Measurements from ENCODE around the gene PCED1B.

Gene PCED1B

DNA sequence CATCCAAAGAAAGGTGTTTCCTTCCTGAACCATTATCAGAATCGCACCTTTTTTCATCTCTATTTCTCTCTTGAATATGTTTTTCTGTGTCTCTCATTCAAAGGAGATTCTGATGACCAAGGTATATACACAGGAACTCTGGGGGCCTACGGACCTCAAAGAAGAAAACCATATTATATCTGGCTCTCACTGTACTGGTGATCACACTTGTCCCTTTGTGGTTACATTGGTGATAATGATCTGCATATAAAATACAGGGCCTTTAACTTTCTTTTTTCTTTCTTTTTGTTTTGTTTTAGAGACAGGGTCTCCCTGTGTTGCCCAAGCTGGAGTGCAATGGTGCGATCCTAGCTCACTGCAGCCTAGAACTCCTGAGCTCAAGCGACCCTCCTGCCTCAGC, 185.5 kb downstream of the PCED1B start:
- intact Hi-C loops (cut with micrococcal nuclease) = no loop called here
- Mint-ChIP-seq H3K9me3 (peaks cover 13% of the 10 kb centered on the region), H3K36me3 (ENCODE audit: low read depth) (peaks cover 6% of the 10 kb centered on the region), H3K4me1 (ENCODE audit: low read depth) (peaks cover 26% of the 10 kb centered on the region), H3K27ac (no peak overlapping the region), H3K27me3 (peaks cover 2% of the 10 kb centered on the region), H3K4me3 (no peak overlapping the region)

DNA sequence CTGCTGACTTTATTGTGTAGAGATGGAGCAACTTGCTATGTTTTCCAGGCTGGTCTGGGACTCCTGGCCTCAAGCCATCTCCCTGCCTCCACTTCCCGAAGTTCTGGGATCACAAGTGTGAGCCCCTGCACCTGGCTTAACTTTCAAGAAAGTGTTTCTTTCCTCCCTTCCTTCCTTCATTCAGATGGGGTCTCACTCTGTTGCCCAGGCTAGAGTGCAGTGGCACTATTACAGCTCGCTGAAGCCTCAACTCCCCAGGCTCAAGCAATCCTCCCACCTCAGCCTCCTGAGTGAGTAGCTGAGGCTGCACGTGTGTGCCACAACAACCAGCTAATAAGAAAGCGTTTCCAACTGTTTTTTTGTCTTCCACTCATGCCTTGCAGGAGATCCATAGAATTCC, 186.0 kb downstream of the PCED1B start:
- peaks cover 2% of the 10 kb centered on the region for H3K27me3 Mint-ChIP-seq
- intact Hi-C loops (cut with micrococcal nuclease) = no loop called here
- no peak overlapping the region for H3K27ac Mint-ChIP-seq
- no peak overlapping the region for H3K4me3 Mint-ChIP-seq
- H3K36me3 Mint-ChIP-seq (ENCODE audit: low read depth) = peaks cover 6% of the 10 kb centered on the region
- H3K9me3 Mint-ChIP-seq = peaks cover 13% of the 10 kb centered on the region
- H3K4me1 Mint-ChIP-seq (ENCODE audit: low read depth) = peaks cover 22% of the 10 kb centered on the region

DNA sequence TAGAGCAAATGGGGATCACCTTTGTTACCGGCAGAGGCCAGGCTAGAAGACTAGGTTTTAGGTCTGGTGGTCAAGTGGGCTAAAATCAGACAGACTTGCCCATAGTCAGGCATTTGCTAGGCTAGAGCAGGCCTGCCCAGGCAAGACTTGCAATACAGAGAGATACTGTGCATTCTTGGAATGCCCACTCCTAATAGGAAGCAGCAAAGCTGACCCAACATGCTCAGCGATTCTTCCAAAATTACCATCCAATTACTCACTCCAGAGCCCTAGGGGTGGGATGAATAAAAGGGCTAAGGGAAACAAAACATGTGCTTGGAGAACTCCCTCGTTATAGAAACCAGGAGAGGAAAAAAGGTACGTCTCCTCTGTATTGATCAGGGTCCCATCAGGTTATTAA, 188.2 kb downstream of the PCED1B start:
- Mint-ChIP-seq H3K9me3 (peaks cover 13% of the 10 kb centered on the region), H3K4me3 (no peak overlapping the region), H3K27ac (no peak overlapping the region), H3K4me1 (ENCODE audit: low read depth) (peaks cover 37% of the 10 kb centered on the region), H3K36me3 (ENCODE audit: low read depth) (peaks cover 6% of the 10 kb centered on the region), H3K27me3 (peaks cover 2% of the 10 kb centered on the region)
- intact Hi-C loops (cut with micrococcal nuclease) = no loop called here

DNA sequence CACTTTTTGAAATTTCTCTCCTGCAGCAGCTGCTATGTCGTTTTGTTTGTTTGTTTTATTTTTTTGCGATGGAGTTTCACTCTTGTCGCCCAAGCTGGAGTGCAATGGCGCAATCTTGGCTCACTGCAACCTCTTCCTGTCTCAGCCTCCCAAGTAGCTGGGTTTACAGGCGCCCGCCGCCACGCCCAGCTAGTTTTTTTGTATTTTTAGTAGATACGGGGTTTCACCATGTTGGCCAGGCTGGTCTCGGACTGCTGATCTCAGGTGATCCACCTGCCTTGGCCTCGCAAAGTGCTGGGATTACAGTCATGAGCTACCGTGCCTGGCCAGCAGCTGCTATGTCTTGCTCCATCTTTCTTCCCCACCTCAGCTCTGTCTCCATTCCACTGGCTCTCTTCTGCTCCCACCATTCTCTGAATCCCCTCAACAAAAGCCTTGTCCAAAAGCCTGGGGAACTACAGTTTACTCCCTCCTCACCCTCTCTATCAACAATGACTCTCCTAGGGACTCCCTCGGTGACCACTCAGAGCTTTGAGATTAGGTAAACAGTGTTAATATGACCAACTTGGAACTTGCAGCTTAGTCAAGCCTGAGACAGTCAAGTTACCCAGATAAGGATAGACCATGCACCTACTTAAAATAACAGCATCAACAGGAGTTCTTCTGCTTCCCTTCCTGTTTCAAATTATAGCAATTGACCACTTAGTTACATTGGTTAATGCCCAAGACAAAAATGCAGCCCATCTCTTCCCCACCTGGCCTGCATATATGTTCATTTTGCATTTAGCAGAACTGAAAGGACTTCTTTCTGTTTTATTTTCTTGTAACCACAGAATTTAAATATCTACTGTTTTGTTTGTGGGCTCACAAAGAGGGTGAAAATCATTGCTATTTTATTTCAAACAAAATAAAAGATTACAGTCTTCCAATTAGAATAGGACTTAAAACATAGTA, 189.4 kb downstream of the PCED1B start:
- Mint-ChIP-seq H3K27ac (peak overlapping the region; percentile 16), H3K4me3 (no peak overlapping the region), H3K27me3 (peaks cover 2% of the 10 kb centered on the region), H3K36me3 (ENCODE audit: low read depth) (peaks cover 6% of the 10 kb centered on the region), H3K9me3 (peaks cover 13% of the 10 kb centered on the region), H3K4me1 (ENCODE audit: low read depth) (peaks cover 47% of the 10 kb centered on the region)
- intact Hi-C loops (cut with micrococcal nuclease) = no loop called here

DNA sequence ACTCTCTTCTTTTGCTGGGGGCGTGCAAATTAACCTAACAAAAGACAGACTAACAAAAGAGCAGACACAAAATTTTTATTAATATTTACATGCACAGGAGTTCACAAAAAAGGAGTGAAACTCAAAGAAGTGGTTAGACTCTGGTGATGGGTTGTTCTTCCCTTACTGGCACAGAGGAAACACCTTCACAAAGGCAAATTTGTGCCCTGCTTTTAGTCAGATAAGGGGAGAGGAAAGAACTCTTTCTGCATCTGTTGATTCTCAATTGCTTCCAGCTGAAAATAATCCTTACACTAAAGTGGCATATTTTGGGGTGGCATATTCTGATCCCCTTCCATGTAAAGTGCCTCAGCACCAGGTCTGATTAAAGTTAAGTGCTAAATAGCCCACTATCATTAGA, 190.5 kb downstream of the PCED1B start:
- H3K4me3 Mint-ChIP-seq = no peak overlapping the region

DNA sequence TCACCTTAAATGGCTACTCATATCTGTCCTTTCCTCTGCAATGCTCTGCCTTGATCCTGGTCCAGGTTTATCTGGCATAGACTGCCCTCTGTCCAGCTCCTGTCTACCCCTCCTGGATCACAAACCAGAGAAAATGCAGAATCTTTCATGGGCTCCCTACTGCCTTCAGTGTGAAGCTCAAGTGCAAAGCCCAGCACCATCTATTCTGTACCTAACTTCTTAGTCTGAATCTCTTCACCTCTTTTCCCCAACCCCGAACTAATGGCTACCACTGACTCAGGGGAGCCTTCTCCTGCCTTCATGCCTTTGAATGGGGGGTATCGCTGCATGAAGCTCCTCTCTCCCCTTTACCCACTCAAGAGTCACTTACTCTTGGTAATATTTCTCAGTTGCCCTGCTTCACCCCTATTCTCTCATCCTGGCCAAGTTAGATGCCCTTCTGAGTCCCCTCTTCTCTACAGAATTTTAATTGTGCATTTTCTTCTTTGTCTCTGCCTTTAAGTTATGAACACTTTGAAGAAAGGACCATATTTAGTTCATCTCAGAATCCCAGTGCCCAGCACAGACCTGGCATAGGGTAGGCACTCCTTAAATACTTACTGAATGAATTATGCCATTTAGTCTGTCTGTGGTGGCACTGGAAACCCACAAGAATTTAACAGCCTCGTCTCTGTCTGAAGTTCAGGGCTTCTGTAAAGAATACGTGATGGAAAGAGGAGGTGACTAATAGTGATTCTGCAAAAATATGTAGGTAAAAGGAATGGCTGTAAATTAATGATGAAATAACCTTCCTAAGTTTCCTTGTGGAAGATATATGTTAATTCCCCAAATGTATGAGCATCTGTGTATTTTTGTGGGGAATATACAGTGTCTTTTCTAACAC, 191.6 kb downstream of the PCED1B start:
- Mint-ChIP-seq H3K4me3 (no peak overlapping the region), H3K27me3 (peaks cover 2% of the 10 kb centered on the region), H3K9me3 (peaks cover 13% of the 10 kb centered on the region), H3K36me3 (ENCODE audit: low read depth) (peaks cover 6% of the 10 kb centered on the region), H3K4me1 (ENCODE audit: low read depth) (peaks cover 57% of the 10 kb centered on the region), H3K27ac (no peak overlapping the region)
- intact Hi-C loops (cut with micrococcal nuclease) = no loop called here

More for the DNA sequence above, 190.5 kb downstream of the PCED1B start:
- Mint-ChIP-seq H3K36me3 (ENCODE audit: low read depth) (peaks cover 6% of the 10 kb centered on the region), H3K27ac (no peak overlapping the region), H3K9me3 (peaks cover 13% of the 10 kb centered on the region), H3K27me3 (peaks cover 2% of the 10 kb centered on the region), H3K4me1 (ENCODE audit: low read depth) (peaks cover 49% of the 10 kb centered on the region)
- intact Hi-C loops (cut with micrococcal nuclease) = no loop called here

DNA sequence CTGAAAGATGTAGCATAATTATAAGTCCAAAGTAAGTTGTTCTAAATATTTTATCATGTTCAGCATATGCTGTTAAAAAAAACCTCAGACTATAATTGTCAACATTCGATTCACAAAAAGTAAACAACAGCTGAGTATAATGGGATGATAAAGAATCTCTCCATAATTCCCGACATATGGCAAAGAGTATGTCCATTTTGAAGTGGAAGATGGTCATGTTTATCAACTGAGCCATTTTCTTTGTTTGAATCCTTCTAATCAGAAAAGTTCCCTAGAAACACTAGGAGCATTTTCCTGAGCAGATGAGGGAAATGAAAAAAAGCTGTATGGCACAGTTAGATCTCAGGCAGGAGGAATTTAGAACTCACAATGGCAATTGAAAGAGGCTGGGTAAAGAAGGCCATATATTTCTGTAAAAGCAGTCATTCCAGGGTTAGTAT, 192.4 kb downstream of the PCED1B start:
- peaks cover 64% of the 10 kb centered on the region for H3K4me1 Mint-ChIP-seq (ENCODE audit: low read depth)
- H3K4me3 Mint-ChIP-seq = no peak overlapping the region
- peaks cover 2% of the 10 kb centered on the region for H3K27me3 Mint-ChIP-seq
- H3K9me3 Mint-ChIP-seq = peaks cover 13% of the 10 kb centered on the region
- peaks cover 6% of the 10 kb centered on the region for H3K36me3 Mint-ChIP-seq (ENCODE audit: low read depth)
- intact Hi-C loops (cut with micrococcal nuclease) = no loop called here
- peak overlapping the region; percentile 8 for H3K27ac Mint-ChIP-seq

DNA sequence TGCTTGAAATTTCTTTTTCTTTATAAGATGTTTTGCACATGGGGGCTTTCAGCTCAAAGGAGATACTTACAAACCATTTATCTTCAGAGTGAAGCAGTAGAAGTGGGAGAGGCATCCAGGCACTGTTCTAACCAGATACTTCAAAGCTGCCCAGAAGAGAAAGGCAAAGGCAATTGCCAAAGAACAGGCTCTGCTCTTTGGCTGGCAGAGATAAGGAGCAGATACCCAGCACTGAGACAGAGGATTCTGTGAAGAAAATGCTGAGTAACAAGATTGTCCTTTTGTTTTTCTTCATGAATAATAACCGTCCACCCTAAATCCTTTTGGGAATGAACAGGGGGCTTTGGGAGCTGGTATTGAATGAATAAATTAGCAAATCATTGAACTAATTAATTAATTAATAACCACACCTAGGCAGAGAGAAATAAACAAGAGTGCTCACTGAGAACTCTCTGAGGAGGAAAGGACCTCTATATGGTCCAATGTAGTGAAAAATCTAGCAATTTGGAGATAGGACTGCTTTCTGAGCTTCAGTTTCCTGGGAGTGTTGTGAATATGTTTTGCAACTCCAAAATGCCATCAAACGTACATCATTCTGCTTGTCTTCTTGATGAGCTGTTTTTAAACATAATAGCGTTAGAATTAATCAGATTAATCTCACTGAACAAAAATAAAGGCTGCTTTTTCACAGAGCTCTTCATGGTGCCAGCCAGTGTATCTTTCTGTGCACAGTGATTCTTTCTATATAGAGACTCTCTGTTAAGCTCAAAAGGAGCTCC, 193.2 kb downstream of the PCED1B start:
- Mint-ChIP-seq H3K27me3 (peaks cover 2% of the 10 kb centered on the region), H3K4me1 (ENCODE audit: low read depth) (peaks cover 72% of the 10 kb centered on the region), H3K27ac (peak overlapping the region; percentile 44), H3K36me3 (ENCODE audit: low read depth) (peaks cover 6% of the 10 kb centered on the region), H3K9me3 (peaks cover 13% of the 10 kb centered on the region), H3K4me3 (no peak overlapping the region)
- intact Hi-C loops (cut with micrococcal nuclease) = no loop called here

DNA sequence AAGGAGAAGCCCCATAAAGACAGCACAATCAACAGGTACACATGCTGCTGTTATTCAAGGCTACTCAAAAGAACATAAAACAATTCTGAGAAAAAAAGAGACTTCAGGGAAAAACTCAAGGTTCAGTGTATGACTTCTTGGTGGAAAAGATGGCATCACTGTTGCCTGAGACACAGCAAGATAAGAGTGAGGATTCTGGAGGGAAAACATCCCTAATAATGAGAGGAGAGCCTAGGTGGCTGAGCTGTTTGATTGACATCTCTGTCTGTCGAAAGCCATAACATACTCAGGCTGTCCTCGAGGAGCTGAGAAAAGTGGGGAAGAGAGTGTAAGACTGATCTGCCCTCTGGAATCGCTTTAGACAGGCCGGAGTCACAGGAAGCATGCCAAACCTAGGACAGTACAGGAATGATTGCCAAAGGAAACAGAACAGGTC, 193.8 kb downstream of the PCED1B start:
- peaks cover 75% of the 10 kb centered on the region for H3K4me1 Mint-ChIP-seq (ENCODE audit: low read depth)
- H3K27me3 Mint-ChIP-seq = peaks cover 2% of the 10 kb centered on the region
- H3K36me3 Mint-ChIP-seq (ENCODE audit: low read depth) = peaks cover 6% of the 10 kb centered on the region
- intact Hi-C loops (cut with micrococcal nuclease) = no loop called here
- H3K4me3 Mint-ChIP-seq = no peak overlapping the region
- H3K27ac Mint-ChIP-seq = peak overlapping the region; percentile 44
- peaks cover 9% of the 10 kb centered on the region for H3K9me3 Mint-ChIP-seq

DNA sequence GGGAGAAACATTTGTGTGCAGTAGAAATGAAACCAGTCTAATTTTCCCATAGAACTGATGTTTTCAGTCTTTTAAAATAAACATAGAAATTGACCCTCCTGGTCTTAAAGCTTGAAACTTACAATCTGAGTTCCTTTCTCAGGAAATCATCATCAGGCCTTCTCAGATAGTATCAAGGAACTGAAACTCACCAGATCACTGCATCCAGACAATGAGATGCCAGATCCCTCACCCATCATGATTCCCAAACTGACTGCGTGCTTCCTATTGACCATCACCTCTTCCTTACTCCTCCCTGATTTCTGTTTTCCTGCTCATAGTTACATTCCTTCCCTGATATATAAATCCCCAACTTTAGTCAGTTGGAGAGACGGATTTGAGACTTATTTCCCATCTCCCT, 195.3 kb downstream of the PCED1B start:
- peak overlapping the region; percentile 57 for H3K27ac Mint-ChIP-seq
- no peaks in the 10 kb centered on the region for H3K9me3 Mint-ChIP-seq
- H3K36me3 Mint-ChIP-seq (ENCODE audit: low read depth) = no peaks in the 10 kb centered on the region
- H3K4me1 Mint-ChIP-seq (ENCODE audit: low read depth) = peaks cover 71% of the 10 kb centered on the region
- intact Hi-C loops (cut with micrococcal nuclease) = loop anchor here (5.0 kb wide), 1 partner anchor 57 kb away; no protein-coding TSS in a partner anchor
- no peak overlapping the region for H3K4me3 Mint-ChIP-seq
- no peaks in the 10 kb centered on the region for H3K27me3 Mint-ChIP-seq

DNA sequence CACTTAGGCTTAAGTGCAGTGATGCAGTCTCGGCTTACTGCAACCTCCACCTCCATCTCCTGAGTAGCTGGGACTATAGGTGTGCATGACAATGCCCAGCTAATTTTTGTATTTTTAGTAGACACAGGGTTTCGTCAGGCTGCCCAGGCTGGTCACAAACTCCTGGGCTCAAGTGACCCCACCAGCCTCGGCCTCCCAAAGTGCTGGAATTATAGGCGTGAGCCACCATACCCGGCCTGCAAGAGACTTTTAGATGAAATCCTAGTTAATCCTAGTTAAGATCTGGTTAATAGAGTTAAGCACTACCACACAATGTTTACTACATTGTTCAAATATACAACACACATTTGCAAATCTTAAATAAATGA, 196.8 kb downstream of the PCED1B start:
- H3K4me1 Mint-ChIP-seq (ENCODE audit: low read depth) = peaks cover 80% of the 10 kb centered on the region
- no peaks in the 10 kb centered on the region for H3K9me3 Mint-ChIP-seq
- intact Hi-C loops (cut with micrococcal nuclease) = loop anchor here (5.0 kb wide), 1 partner anchor 59 kb away; no protein-coding TSS in a partner anchor

DNA sequence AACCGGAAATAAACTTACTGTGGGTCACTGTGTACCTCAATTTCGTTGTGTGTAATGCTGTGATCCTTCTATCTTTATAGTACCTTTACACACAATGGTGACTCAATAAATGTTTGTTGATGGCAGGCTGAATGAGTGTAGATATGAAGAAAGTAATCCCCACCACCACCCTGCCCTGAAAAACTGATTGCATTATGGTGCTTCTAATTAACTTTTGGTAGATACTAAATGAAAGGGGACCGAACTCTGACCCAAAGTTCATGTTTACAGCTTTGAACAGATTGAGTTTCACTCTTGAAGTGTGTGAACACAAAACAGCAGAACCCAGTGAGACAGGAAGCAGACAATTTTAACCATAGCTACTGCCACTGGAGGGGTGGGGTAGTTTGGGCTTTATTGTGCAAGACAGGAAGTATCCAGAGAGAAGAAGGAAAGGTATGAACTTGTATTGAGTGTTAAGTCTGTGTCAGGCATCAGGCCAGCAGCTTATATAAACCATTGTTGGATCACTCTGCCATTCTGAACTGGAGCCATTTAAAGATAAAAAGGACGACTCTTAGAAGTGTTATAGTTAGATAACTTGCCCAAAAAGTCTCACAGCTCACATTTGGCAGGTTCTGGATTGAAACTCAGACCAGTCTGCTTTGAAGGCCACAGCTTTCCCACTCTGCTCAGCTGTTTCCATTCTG, 197.3 kb downstream of the PCED1B start:
- no peaks in the 10 kb centered on the region for H3K9me3 Mint-ChIP-seq
- no peaks in the 10 kb centered on the region for H3K36me3 Mint-ChIP-seq (ENCODE audit: low read depth)
- H3K27ac Mint-ChIP-seq = peak overlapping the region; percentile 84
- H3K4me3 Mint-ChIP-seq = peak overlapping the region; percentile 7
- intact Hi-C loops (cut with micrococcal nuclease) = loop anchor here (5.0 kb wide), 1 partner anchor 59 kb away; no protein-coding TSS in a partner anchor
- peaks cover 84% of the 10 kb centered on the region for H3K4me1 Mint-ChIP-seq (ENCODE audit: low read depth)
- H3K27me3 Mint-ChIP-seq = no peaks in the 10 kb centered on the region

More for the DNA sequence above, 196.8 kb downstream of the PCED1B start:
- H3K27ac Mint-ChIP-seq = peak overlapping the region; percentile 84
- H3K27me3 Mint-ChIP-seq = no peaks in the 10 kb centered on the region
- no peak overlapping the region for H3K4me3 Mint-ChIP-seq
- H3K36me3 Mint-ChIP-seq (ENCODE audit: low read depth) = no peaks in the 10 kb centered on the region

All from dendritic cell treated with granulocyte-macrophage colony-stimulating factor and Interleukin-4, amounts not matched to agents 40 ng/mL and 50 ng/mL, for 4 days (primary cell).